Duodenal mucosa (tissue), 2 donors: ENCODE data around the gene USP35.
"Not testable (repeated sequence)": the region's sequence is repeated elsewhere in the genome, so short reads cannot be mapped to it uniquely, and the experiment has no call there.

Source experiments
- H3K27ac ChIP-seq: one replicate; pipeline ENCODE4 v1.7.0; 2013; ENCODE audit warnings: low read depth, low read length
- H3K27me3 ChIP-seq, 2 donors: one replicate each; pipeline ENCODE4 v1.7.0; 2013; ENCODE audit warnings: low read length in 2 of 2, control low read depth in 1 of 2; ENCODE audit not compliant: insufficient read depth in 2 of 2, control insufficient read depth in 1 of 2
- H3K36me3 ChIP-seq, 2 donors: one replicate each; pipeline ENCODE4 v1.7.0; 2013; ENCODE audit warnings: low read length in 2 of 2, control low read depth in 1 of 2; ENCODE audit not compliant: insufficient read depth in 2 of 2, control insufficient read depth in 1 of 2
- H3K4me1 ChIP-seq, 2 donors: one replicate each; pipeline ENCODE4 v1.7.0; 2013; ENCODE audit warnings: low read length in 2 of 2, control low read depth in 1 of 2; ENCODE audit not compliant: insufficient read depth in 2 of 2, control insufficient read depth in 1 of 2
- H3K4me3 ChIP-seq, 2 donors: one replicate each; pipeline ENCODE4 v1.7.0; 2013; ENCODE audit warnings: low read length in 2 of 2, low read depth in 1 of 2
- H3K9ac ChIP-seq, 2 donors: one replicate each; pipeline ENCODE4 v1.7.0; 2013; ENCODE audit warnings: low read length in 2 of 2, low read depth in 1 of 2
- H3K9me3 ChIP-seq, 2 donors: one replicate each; pipeline ENCODE4 v1.7.0; 2013; ENCODE audit warnings: low read length in 2 of 2, control low read depth in 1 of 2; ENCODE audit not compliant: control insufficient read depth in 1 of 2

Gene USP35

DNA sequence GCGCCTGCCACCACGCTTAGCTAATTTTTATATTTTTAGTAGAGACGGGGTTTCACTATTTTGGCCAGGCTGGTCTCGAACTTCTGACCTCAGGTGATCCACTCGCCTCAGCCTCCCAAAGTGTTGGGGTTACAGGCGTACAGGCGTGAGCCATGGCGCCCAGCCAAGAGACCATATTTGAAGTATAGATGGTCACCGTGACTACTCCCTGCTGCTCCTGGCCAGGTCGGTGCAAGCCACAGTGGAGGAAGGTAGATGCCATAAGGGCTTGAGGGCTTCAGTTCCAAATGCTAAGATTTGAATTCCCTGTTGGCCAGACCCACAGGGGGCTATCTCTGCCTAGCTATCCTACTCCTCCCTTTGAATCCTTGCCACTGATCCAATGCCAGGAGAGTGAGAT, 34.0 kb downstream of the USP35 start:
- not testable (repeated sequence) for H3K9me3 ChIP-seq, H3K27ac ChIP-seq, H3K27me3 ChIP-seq, H3K4me1 ChIP-seq, H3K9ac ChIP-seq, H3K4me3 ChIP-seq
- H3K36me3 ChIP-seq = peaks cover 48 to 75% of the 10 kb centered on the region in 2 donors

- no peak overlapping the region for H3K27ac ChIP-seq
- peaks cover 46 to 68% of the 10 kb centered on the region in 2 donors for H3K36me3 ChIP-seq
- peaks cover 0 to 5% of the 10 kb centered on the region in 2 donors for H3K4me1 ChIP-seq
- no peak overlapping the region for H3K4me3 ChIP-seq
- no peak overlapping the region for H3K9ac ChIP-seq
- no peaks in the 10 kb centered on the region for H3K9me3 ChIP-seq
- H3K27me3 ChIP-seq = no peaks in the 10 kb centered on the region
Measured at GRCh38 chr11:78223320-78223954, 34.7 kb downstream of the USP35 start.

GRCh38 chr11:78224506-78224905, 35.8 kb downstream of the USP35 start:
- H3K4me1 ChIP-seq = peaks cover 0 to 5% of the 10 kb centered on the region in 2 donors
- H3K27me3 ChIP-seq = no peaks in the 10 kb centered on the region
- no peak overlapping the region for H3K27ac ChIP-seq
- no peak overlapping the region for H3K4me3 ChIP-seq
- H3K9me3 ChIP-seq = no peaks in the 10 kb centered on the region
- H3K36me3 ChIP-seq = peaks cover 36 to 57% of the 10 kb centered on the region in 2 donors
- H3K9ac ChIP-seq = no peak overlapping the region

DNA sequence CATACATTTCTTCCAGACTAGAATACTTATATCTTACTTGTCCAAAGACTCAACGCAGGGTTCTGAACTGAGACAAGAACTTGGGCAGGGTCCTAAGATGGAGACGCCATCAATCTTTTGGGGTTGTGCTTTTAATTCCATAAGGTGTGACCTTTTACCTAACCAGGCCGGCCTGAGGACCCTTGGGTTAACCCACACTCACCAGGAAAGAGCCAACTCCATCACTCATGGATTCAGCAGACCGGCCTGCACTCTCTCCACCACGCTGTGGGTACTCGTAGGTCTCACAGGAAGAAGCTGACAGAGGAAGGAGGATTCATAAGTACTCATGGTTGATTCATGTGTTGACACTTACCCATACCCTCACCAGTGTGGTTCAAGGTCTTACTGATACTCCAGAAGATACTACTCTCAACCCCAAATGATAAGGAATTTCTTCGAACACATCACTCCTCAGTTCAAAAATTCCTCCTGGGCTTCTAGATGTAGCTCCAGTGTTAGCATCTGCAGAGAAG, 36.2 kb downstream of the USP35 start:
- Histone ChIP-seq H3K4me3 (no peak overlapping the region), H3K27ac (no peak overlapping the region), H3K27me3 (no peaks in the 10 kb centered on the region), H3K4me1 (peaks cover 0 to 5% of the 10 kb centered on the region in 2 donors), H3K36me3 (peaks cover 36 to 53% of the 10 kb centered on the region in 2 donors), H3K9ac (no peak overlapping the region), H3K9me3 (no peaks in the 10 kb centered on the region)

- Histone ChIP-seq H3K9me3 (no peaks in the 10 kb centered on the region), H3K36me3 (peaks cover 20 to 33% of the 10 kb centered on the region in 2 donors), H3K27ac (no peak overlapping the region), H3K27me3 (no peaks in the 10 kb centered on the region), H3K4me1 (peaks cover 8 to 19% of the 10 kb centered on the region in 2 donors), H3K9ac (no peak overlapping the region), H3K4me3 (no peak overlapping the region)
Measured at GRCh38 chr11:78226684-78227680, 38.3 kb downstream of the USP35 start.

DNA sequence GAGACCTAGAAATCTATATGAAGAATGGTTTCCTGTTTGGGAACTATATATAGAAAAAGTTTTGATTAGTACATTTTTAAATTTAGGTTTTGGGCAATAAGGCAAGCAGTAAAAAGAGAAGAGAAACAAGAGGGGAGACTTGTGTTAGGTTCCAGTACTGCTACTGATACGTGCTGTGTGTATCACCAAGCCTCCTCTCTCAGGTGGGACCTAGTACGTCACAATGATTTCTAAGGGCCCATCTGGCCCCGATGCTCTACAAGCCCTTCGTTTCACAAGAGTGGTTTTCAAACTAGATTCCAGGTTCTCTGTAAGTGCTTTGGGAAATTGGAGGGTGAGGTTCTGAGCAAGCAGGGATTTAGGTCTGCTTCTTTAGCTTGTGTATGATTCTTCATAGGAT, 39.2 kb downstream of the USP35 start:
- peaks cover 17 to 28% of the 10 kb centered on the region in 2 donors for H3K36me3 ChIP-seq
- no peaks in the 10 kb centered on the region for H3K27me3 ChIP-seq
- H3K9ac ChIP-seq = no peak overlapping the region
- H3K4me3 ChIP-seq = no peak overlapping the region
- H3K9me3 ChIP-seq = no peaks in the 10 kb centered on the region
- H3K27ac ChIP-seq = no peak overlapping the region
- H3K4me1 ChIP-seq = peaks cover 8 to 21% of the 10 kb centered on the region in 2 donors

GRCh38 chr11:78228467-78228866, 39.7 kb downstream of the USP35 start:
- H3K4me1 ChIP-seq = peaks cover 8 to 21% of the 10 kb centered on the region in 2 donors
- no peaks in the 10 kb centered on the region for H3K9me3 ChIP-seq
- no peak overlapping the region for H3K4me3 ChIP-seq
- H3K27ac ChIP-seq = no peak overlapping the region
- H3K36me3 ChIP-seq = peaks cover 12 to 23% of the 10 kb centered on the region in 2 donors
- no peaks in the 10 kb centered on the region for H3K27me3 ChIP-seq
- H3K9ac ChIP-seq = no peak overlapping the region

DNA sequence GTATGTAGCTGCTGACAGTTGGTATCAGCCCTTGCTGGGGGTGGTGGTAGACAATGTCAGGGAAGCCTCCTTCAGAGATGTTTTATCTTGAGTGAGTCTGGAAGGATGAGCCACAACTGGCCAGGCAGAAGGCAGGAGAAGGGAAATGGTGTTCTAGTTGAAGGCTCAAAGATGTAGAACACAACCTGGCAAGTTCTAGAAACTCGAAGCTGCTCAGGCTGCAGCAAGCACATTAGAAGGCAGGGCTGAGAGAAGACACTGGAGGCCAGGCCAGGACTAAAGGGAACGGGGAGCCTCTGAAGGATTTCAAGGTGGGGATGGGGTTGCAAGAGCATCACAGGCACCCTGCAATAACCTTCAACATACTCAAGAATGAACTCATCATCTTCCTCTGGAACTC, 40.4 kb downstream of the USP35 start:
- no peaks in the 10 kb centered on the region for H3K9me3 ChIP-seq
- H3K36me3 ChIP-seq = peaks cover 12 to 22% of the 10 kb centered on the region in 2 donors
- H3K4me3 ChIP-seq = no peak overlapping the region
- H3K9ac ChIP-seq = no peak overlapping the region
- H3K4me1 ChIP-seq = peaks cover 8 to 21% of the 10 kb centered on the region in 2 donors
- no peak overlapping the region for H3K27ac ChIP-seq
- H3K27me3 ChIP-seq = no peaks in the 10 kb centered on the region

DNA sequence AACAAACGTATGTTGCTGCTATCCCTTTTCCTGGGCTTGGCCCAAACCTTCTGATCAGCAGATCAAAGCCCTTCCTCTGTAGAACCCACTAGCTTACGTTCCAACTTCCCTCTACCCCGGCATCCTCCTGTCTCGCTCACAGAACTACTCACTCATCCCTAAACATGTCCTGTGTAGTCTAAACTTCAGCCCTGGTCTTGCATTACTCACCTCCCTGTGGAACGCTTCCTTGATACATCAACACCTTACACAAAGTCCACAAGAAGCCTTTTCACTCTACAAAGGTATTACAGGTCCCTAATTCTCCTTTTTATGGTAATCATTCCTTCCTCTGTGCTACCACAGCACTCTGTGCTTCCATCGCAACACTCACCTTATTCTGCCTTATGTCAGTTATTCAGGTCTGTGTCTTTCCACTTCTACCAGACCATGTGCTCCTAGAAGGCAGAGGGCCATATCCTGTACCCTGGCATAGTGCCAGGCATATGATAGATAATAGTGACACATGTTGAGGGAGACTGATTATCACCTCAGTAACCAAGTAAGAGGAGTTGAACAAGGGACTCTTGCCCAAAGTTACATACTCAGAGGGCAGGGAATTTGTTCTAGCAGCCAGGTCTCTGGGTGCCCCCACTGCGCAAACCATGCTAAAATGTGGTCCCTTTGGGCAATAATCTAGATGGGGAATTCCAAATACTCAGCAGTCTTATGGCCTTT, 41.6 kb downstream of the USP35 start:
- H3K27me3 ChIP-seq = no peaks in the 10 kb centered on the region
- no peak overlapping the region for H3K27ac ChIP-seq
- no peak overlapping the region for H3K4me3 ChIP-seq
- peaks cover under 1 to 12% of the 10 kb centered on the region in 2 donors for H3K36me3 ChIP-seq
- H3K9me3 ChIP-seq = no peaks in the 10 kb centered on the region
- no peak overlapping the region for H3K9ac ChIP-seq
- peaks cover 8 to 21% of the 10 kb centered on the region in 2 donors for H3K4me1 ChIP-seq
